Upper lobe of left lung (tissue), 6 donors: Measurements from ENCODE around the gene EHMT1. TPM values are rescaled to one million over a fixed set of nuclear protein-coding genes. Genes with fewer than 3 reads are reported as not detected.
A peak's percentile ranks its signal among the peaks of the same experiment; 100 is the strongest.

Source experiments
- ATAC-seq, 2 donors: fragments of 200-7000 bp; cut with Tn5 transposase; one replicate each; pipeline ENCODE4 v1.9.1; 2022; ENCODE audit warnings: mild to moderate bottlenecking in 2 of 2, moderate library complexity in 2 of 2; ENCODE audit not compliant: low FRiP score in 2 of 2
- DNase-seq, 2 donors: peaks; one replicate each; pipeline ENCODE4 v3.0.0-alpha.2; 2019 to 2020
- H3K27ac ChIP-seq, 4 donors: fragments of 200-600 bp; sonication (generic); one replicate each; pipeline ENCODE4 v1.5.1; 2016 to 2019
- H3K27me3 ChIP-seq, 4 donors: fragments of 200-600 bp; sonication (generic); one replicate each; pipeline ENCODE4 v1.5.1; 2017 to 2019
- H3K36me3 ChIP-seq, 4 donors: fragments of 200-600 bp; sonication (generic); one replicate each; pipeline ENCODE4 v1.5.1; 2016 to 2019
- H3K4me1 ChIP-seq, 4 donors: fragments of 200-600 bp; sonication (generic); one replicate each; pipeline ENCODE4 v1.5.1; 2018 to 2019
- H3K4me3 ChIP-seq, 4 donors: fragments of 200-600 bp; sonication (generic); one replicate each; pipeline ENCODE4 v1.5.1; 2017 to 2019; ENCODE audit warnings: mild to moderate bottlenecking in 2 of 4, moderate library complexity in 1 of 4
- H3K9me3 ChIP-seq, 4 donors: fragments of 200-600 bp; sonication (generic); one replicate each; pipeline ENCODE4 v1.5.1; 2018 to 2019
- CTCF ChIP-seq, 6 experiments: fragments of 450-650 bp in 4 of 6; fragments of 200-600 bp in 2 of 6; sonication (generic) in 2 of 6; IDR thresholded peaks; one replicate each; pipeline ENCODE4 v1.5.1; 2016 to 2019; ENCODE audit warnings: antibody characterized with exemption in 6 of 6
- EP300 ChIP-seq, 4 donors: sonication (generic); formaldehyde crosslinking; IDR thresholded peaks; one replicate each; pipeline ENCODE4 v1.5.1; 2017; ENCODE audit warnings: antibody characterized with exemption in 4 of 4, control low read depth in 2 of 4
- POLR2A ChIP-seq, 4 donors: fragments of 450-650 bp; IDR thresholded peaks; one replicate each; pipeline ENCODE4 v1.5.1; 2016 to 2017; ENCODE audit warnings: antibody characterized with exemption in 4 of 4, mild to moderate bottlenecking in 2 of 4
- POLR2AphosphoS5 ChIP-seq, 2 donors: sonication (generic); formaldehyde crosslinking; IDR thresholded peaks; one replicate each; pipeline ENCODE4 v1.5.1; 2017; ENCODE audit warnings: antibody characterized with exemption in 2 of 2
- WGBS, 2 donors: methylation state at CpG; one replicate each; pipeline ENCODE4 v1.1.5; 2017 to 2018; 5-methylcytosine and 5-hydroxymethylcytosine counted together
- total RNA-seq, 6 donors: library from RNA; depleted of rRNA in 4 of 6; stranded (reverse); fragments of >200 nt in 4 of 6; gene quantifications; one replicate each; pipeline versions ENCODE4 v1.1.0 to v1.2.1, GENCODE V29; 2016 to 2021
- donor health status: DM: no; HTN: no; CAD: no; lungs with moderate emphysema.
- donor health status: DM: no; HTN: yes; CAD: no; lungs with severe emphysema.

The EHMT1 gene
- total RNA-seq, 6 donors from 2014 or later: 68.0 to 183 (median 83.6) TPM

- H3K27me3 ChIP-seq: no peaks in the 10 kb centered on the region
- no peak for DNase-seq
- no peaks in the 10 kb centered on the region for H3K36me3 ChIP-seq
- H3K9me3 ChIP-seq: no peaks in the 10 kb centered on the region
- no peak for TF ChIP-seq POLR2A (IDR thresholded peaks at IDR 0.05)
- no peak for TF ChIP-seq POLR2AphosphoS5 (IDR thresholded peaks at IDR 0.05)
- TF ChIP-seq CTCF (IDR thresholded peaks at IDR 0.05): no peak
- TF ChIP-seq EP300 (IDR thresholded peaks at IDR 0.05): no peak
- H3K4me1 ChIP-seq: peaks cover 48 to 66% (median 50%) of the 10 kb centered on the region in 4 donors
- H3K4me3 ChIP-seq: no peak overlapping the region
- no peak for ATAC-seq
- 86 to 93% methylated on average over 6 of the region's 6 CpGs for WGBS, 2 donors
- H3K27ac ChIP-seq: peak overlapping the region in 2 of 4 donors; percentile 31 to 33
Observed at GRCh38 chr9:137690930-137691645, 72.3 kb downstream of the EHMT1 start.

- Histone ChIP-seq H3K4me1 (peaks cover 48 to 66% (median 50%) of the 10 kb centered on the region in 4 donors), H3K9me3 (no peaks in the 10 kb centered on the region), H3K27me3 (no peaks in the 10 kb centered on the region), H3K4me3 (no peak overlapping the region), H3K36me3 (no peaks in the 10 kb centered on the region), H3K27ac (peak overlapping the region in 2 of 4 donors; percentile 31 to 33)
- ATAC-seq (peak; percentile 45 to 61), DNase-seq (peak in 1 of 2 donors; percentile 77)
- WGBS, 2 donors: 40 to 51% methylated on average over 12 of the region's 12 CpGs
- TF ChIP-seq CTCF (IDR thresholded peaks at IDR 0.05) (no peak), EP300 (IDR thresholded peaks at IDR 0.05) (no peak), POLR2A (IDR thresholded peaks at IDR 0.05) (no peak), POLR2AphosphoS5 (IDR thresholded peaks at IDR 0.05) (no peak)
Observed at GRCh38 chr9:137691646-137692351, 73.0 kb downstream of the EHMT1 start.

- no peak overlapping the region for H3K4me3 ChIP-seq
- no peaks in the 10 kb centered on the region for H3K27me3 ChIP-seq
- TF ChIP-seq EP300 (IDR thresholded peaks at IDR 0.05) (no peak), CTCF (IDR thresholded peaks at IDR 0.05) (no peak), POLR2A (IDR thresholded peaks at IDR 0.05) (no peak), POLR2AphosphoS5 (IDR thresholded peaks at IDR 0.05) (no peak)
- no peak overlapping the region for H3K27ac ChIP-seq
- no peaks in the 10 kb centered on the region for H3K9me3 ChIP-seq
- 91 to 94% methylated on average over 15 to 29 of the region's 36 CpGs for WGBS, 2 donors
- DNase-seq (no peak), ATAC-seq (no peak)
- H3K36me3 ChIP-seq: no peaks in the 10 kb centered on the region
- H3K4me1 ChIP-seq: peaks cover 36 to 56% (median 43%) of the 10 kb centered on the region in 4 donors
Observed at GRCh38 chr9:137694236-137694959, 75.6 kb downstream of the EHMT1 start.

GRCh38 chr9:137694962-137695875 lies 76.4 kb downstream of the EHMT1 start:
- peak; percentile 84 to 85 for ATAC-seq
- Histone ChIP-seq H3K27me3 (no peaks in the 10 kb centered on the region), H3K4me3 (no peak overlapping the region), H3K4me1 (peaks cover 35 to 48% (median 37%) of the 10 kb centered on the region in 4 donors), H3K27ac (no peak overlapping the region), H3K36me3 (no peaks in the 10 kb centered on the region), H3K9me3 (no peaks in the 10 kb centered on the region)
- peak in 1 of 2 donors; percentile 61 for DNase-seq
- WGBS, 2 donors: 67 to 68% methylated on average over 14 to 22 of the region's 22 CpGs
- TF ChIP-seq CTCF (IDR thresholded peaks at IDR 0.05) (peak; percentile 56 to 78 (median 68)), EP300 (IDR thresholded peaks at IDR 0.05) (no peak)
